Heart left ventricle (tissue), 16 donors: ENCODE data around the gene DDAH2. TPM values are rescaled to one million over a fixed set of nuclear protein-coding genes. Genes with fewer than 3 reads are reported as not detected.

Experiments
- ATAC-seq, 4 donors: fragments of 200-7000 bp; cut with Tn5 transposase; one replicate each; pipeline ENCODE4 v1.9.1; 2020 to 2022; ENCODE audit warnings: moderate library complexity in 4 of 4, mild to moderate bottlenecking in 3 of 4, moderate number of reproducible peaks in 1 of 4
- DNase-seq, 5 donors: peaks; one replicate each; pipeline ENCODE4 v3.0.0-alpha.2; 2020
- H3K27ac ChIP-seq, 12 donors: fragments of 200-600 bp; sonication (generic) in 4 of 12; one replicate each; pipeline versions ENCODE4 v1.5.0 to v1.8.0; 2016 to 2022; ENCODE audit warnings: mild to moderate bottlenecking in 2 of 12
- H3K27me3 ChIP-seq, 9 donors: fragments of 200-600 bp; sonication (generic) in 2 of 9; one replicate each; pipeline versions ENCODE4 v1.5.1 to v1.8.0; 2016 to 2022; ENCODE audit warnings: mild to moderate bottlenecking in 3 of 9
- H3K36me3 ChIP-seq, 9 donors: fragments of 200-600 bp; sonication (generic) in 2 of 9; one replicate each; pipeline versions ENCODE4 v1.5.0 to v1.8.0; 2018 to 2022; ENCODE audit warnings: mild to moderate bottlenecking in 2 of 9
- H3K4me1 ChIP-seq, 12 donors: fragments of 200-600 bp; sonication (generic) in 4 of 12; one replicate each; pipeline versions ENCODE4 v1.5.0 to v1.8.0; 2016 to 2022; ENCODE audit warnings: mild to moderate bottlenecking in 3 of 12
- H3K4me3 ChIP-seq, 12 donors: fragments of 200-600 bp; sonication (generic) in 4 of 12; one replicate each; pipeline versions ENCODE4 v1.5.0 to v1.8.0; 2017 to 2022; ENCODE audit warnings: mild to moderate bottlenecking in 9 of 12, moderate library complexity in 4 of 12
- H3K9me3 ChIP-seq, 12 donors: fragments of 200-600 bp; sonication (generic) in 4 of 12; one replicate each; pipeline versions ENCODE4 v1.5.0 to v1.8.0; 2016 to 2022; ENCODE audit warnings: mild to moderate bottlenecking in 1 of 12
- POLR2A ChIP-seq, 2 donors: fragments of 450-650 bp; IDR thresholded peaks; one replicate each; pipeline ENCODE4 v1.6.1; 2017; ENCODE audit warnings: antibody characterized with exemption in 2 of 2, mild to moderate bottlenecking in 2 of 2, moderate library complexity in 2 of 2
- WGBS, 4 donors: extraction: QIAGEN DNeasy Blood & Tissue Kit in 2 of 4; methylation state at CpG; one replicate each; pipeline versions ENCODE4 v1.1.5 to v1.1.7; 2013 to 2018; 5-methylcytosine and 5-hydroxymethylcytosine counted together
- intact Hi-C, 10 donors: fragments of 100-400 bp; cut with DNase I; formaldehyde crosslinking; loops; one replicate each; pipeline versions ENCODE4 v1.11.1 to v1.14.2; 2022
- polyA plus RNA-seq, 2 donors: library from polyadenylated mRNA; stranded (reverse); fragments of 200-250 nt; gene quantifications; one replicate each; pipeline ENCODE4 v1.2.3, GENCODE V29; 2013
- total RNA-seq, 9 donors: library from RNA; depleted of rRNA in 2 of 9; stranded (reverse); fragments of >200 nt in 2 of 9; fragmentation: NEBNext Ultra II Directional in 3 of 9; extraction: Animal tissue kit (Norgen Biotek cat#: 25700) in 3 of 9; gene quantifications; one replicate each; pipeline versions ENCODE4 v1.1.0 to v1.2.4, GENCODE V29; 2016 to 2023
- TF ChIP-seq, protein P1 (sequence below), 12 donors: fragments of 200-600 bp; sonication (generic) in 4 of 12; IDR thresholded peaks; one replicate each; pipeline versions ENCODE4 v1.5.0 to v1.8.0; 2018 to 2022; ENCODE audit warnings: antibody characterized with exemption in 12 of 12, mild to moderate bottlenecking in 5 of 12
- donor health status: ischemic (EF 13 %, LVEDD 7.1; RV severe dilation, severe dysfunction).
- donor health status: healthy with polysubstance abuse.
- donor health status: DM: no; HTN: yes; CAD: no.
- donor health status: DM: no; HTN: no; CAD: no.
- donor health status: ischemic (EF 25% LVEDD 6.9; RV normal size, moderate dysfunction).
- donor health status: ischemic (EF 25% LVEDD 5.7; RV mildly dilated, moderate dysfunction).
- donor health status: healthy.
- donor health status: DM: yes; HTN: yes; CAD: no.
- donor health status: ischemic (EF 35%, LVEDD 5.7; RV mildly dilated, moderate dysfunction).
- donor health status: nonischemic (EF 11% LVEDD 7.7; RV severe dilation, severe dysfunction).
- donor health status: DM: yes; HTN: yes; CAD: no.
- donor health status: PGD.
- donor health status: ischemic (EF 29% LVEDD 5.4; RV normal size, mild dysfunction).
- donor health status: nonischemic (EF 23%, LVEDD 6.1; RV moderate dilation, normal function).

DDAH2 gene
- total and polyA plus RNA-seq, 11 donors: 42.3 to 80.5 (median 56.8) TPM

DNA sequence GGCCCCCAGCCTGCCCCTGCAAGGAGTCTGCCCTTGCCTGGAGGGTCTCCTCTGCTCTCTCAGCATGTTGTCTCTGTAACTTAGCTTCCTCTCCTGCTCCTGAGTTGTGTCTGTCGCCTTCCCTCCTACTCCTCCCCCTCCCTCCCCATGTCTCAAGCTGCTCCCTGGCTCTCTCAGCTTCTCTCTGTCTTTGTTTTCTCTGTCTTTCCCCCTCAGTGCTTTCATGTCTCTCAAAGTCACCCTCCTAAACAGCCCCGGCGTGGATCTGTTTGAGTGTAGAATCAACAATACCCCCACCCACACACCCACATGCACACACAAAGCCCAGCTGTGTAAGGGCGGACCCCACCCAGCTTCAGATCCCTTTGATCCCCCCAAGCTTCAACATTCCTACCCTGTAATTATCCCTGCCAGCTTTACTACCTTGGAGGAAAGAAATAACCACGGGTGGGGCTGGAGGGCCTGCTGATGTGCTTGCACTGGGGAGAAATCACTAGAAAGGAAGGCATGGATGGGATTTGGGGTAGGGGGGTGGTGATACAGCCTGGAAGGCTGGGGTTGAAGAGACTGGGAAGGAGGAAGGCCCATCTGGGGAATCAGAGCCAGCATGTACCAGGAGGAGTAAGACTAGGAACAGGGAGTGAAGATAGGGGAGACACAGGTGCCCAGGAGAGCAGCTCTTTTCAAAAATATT, 15.0 kb downstream of the DDAH2 start:
- Histone ChIP-seq H3K4me3 (no peak overlapping the region), H3K9me3 (no peaks in the 10 kb centered on the region), H3K36me3 (no peaks in the 10 kb centered on the region), H3K27me3 (no peaks in the 10 kb centered on the region), H3K27ac (no peak overlapping the region), H3K4me1 (peaks cover 0 to 11% (median 0%) of the 10 kb centered on the region in 12 donors)
- no peak for TF ChIP-seq POLR2A (IDR thresholded peaks at IDR 0.05)
- TF ChIP-seq, protein P1, sequence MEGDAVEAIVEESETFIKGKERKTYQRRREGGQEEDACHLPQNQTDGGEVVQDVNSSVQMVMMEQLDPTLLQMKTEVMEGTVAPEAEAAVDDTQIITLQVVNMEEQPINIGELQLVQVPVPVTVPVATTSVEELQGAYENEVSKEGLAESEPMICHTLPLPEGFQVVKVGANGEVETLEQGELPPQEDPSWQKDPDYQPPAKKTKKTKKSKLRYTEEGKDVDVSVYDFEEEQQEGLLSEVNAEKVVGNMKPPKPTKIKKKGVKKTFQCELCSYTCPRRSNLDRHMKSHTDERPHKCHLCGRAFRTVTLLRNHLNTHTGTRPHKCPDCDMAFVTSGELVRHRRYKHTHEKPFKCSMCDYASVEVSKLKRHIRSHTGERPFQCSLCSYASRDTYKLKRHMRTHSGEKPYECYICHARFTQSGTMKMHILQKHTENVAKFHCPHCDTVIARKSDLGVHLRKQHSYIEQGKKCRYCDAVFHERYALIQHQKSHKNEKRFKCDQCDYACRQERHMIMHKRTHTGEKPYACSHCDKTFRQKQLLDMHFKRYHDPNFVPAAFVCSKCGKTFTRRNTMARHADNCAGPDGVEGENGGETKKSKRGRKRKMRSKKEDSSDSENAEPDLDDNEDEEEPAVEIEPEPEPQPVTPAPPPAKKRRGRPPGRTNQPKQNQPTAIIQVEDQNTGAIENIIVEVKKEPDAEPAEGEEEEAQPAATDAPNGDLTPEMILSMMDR (IDR thresholded peaks at IDR 0.05): no peak
- DNase-seq (peak in 1 of 5 donors; percentile 2), ATAC-seq (no peak)
- intact Hi-C loops: no loop called here
- WGBS, 4 donors: 47 to 53% (median 49%) methylated on average over 5 of the region's 5 CpGs

DNA sequence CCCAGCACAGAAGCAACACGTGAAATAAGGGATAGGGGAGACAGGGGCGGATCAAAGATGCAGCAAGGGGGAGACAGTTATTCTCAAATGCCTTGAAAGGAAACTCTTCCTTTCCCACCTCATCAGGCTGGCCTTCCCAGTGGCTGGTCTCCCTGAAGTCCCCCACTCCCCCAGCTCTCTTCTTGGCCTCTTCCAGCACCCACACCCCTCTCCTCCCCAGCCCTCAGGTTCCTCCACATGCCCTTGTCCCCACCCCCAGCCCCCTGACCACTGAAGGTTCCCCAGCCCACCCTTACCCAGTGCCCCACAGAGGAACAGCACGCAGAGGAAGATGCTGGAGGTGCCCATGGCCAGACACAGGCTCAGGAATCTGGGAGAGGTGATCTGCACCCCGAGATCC, 15.6 kb downstream of the DDAH2 start:
- Histone ChIP-seq H3K27me3 (no peaks in the 10 kb centered on the region), H3K9me3 (no peaks in the 10 kb centered on the region), H3K36me3 (no peaks in the 10 kb centered on the region), H3K4me1 (peaks cover 0 to 11% (median 0%) of the 10 kb centered on the region in 12 donors), H3K27ac (no peak overlapping the region), H3K4me3 (no peak overlapping the region)
- peak in 1 of 5 donors; percentile 1 for DNase-seq
- no peak for ATAC-seq
- TF ChIP-seq, protein P1 (IDR thresholded peaks at IDR 0.05): no peak
- TF ChIP-seq POLR2A (IDR thresholded peaks at IDR 0.05): no peak
- intact Hi-C loops: no loop called here
- 63 to 72% (median 67%) methylated on average over 3 to 4 of the region's 4 CpGs for WGBS, 4 donors

DNA sequence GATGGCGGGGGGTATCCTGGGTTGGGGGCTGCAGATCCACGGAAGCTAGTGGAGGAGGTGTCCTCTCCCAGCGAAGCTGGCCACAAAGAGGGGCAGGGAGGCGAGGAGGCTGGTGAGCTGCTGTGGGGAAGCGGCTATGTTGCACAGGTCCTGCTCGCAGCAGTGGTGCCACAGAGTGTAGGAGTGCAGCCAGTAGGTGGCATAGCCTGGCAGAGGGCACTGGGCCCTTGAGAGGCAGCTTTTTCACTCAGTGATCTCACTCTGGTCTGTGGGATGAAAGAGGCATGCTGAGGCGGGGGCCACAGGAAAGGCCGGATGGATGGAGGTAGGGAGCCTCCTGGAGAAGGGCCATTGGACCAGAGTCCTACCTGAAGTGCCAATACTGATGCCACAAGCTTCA, 16.8 kb downstream of the DDAH2 start:
- TF ChIP-seq POLR2A (IDR thresholded peaks at IDR 0.05): no peak
- TF ChIP-seq, protein P1 (IDR thresholded peaks at IDR 0.05): peak in 8 of 12 donors; percentile 13 to 38 (median 16)
- DNase-seq (peak in 1 of 5 donors; percentile 52), ATAC-seq (peak; percentile 61 to 78 (median 76))
- WGBS, 4 donors: 75 to 85% (median 81%) methylated on average over 8 of the region's 8 CpGs
- Histone ChIP-seq H3K4me3 (no peak overlapping the region), H3K27ac (no peak overlapping the region), H3K27me3 (no peaks in the 10 kb centered on the region), H3K9me3 (no peaks in the 10 kb centered on the region), H3K4me1 (peaks cover 0 to 11% (median 0%) of the 10 kb centered on the region in 12 donors), H3K36me3 (no peaks in the 10 kb centered on the region)
- intact Hi-C loops: no loop called here

DNA sequence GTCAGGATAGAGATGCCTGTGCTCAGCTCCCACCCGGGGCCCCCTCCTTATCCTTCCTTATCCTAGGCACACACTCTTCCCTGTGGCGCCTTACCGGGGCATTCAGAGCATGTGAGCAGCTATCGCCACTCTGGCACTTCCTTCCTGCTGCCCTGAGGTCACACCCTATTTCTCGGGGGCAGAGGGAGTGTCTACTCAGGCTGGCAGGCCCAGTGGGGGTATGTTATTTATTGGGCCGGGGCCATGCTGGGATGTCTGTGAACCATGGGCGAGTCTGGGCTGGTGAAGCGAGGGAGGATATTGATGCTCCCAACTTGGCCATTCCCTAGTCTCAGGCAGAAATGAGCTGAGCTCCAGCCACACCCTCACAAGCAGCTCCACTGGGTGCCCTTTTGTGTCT, 17.9 kb downstream of the DDAH2 start:
- peak in 2 of 4 donors; percentile 36 to 51 for ATAC-seq
- WGBS, 4 donors: 48 to 56% (median 54%) methylated on average over 8 of the region's 8 CpGs
- no peak for TF ChIP-seq POLR2A (IDR thresholded peaks at IDR 0.05)
- TF ChIP-seq, protein P1 (IDR thresholded peaks at IDR 0.05): no peak
- Histone ChIP-seq H3K4me1 (peaks cover 0 to 11% (median 0%) of the 10 kb centered on the region in 12 donors), H3K36me3 (no peaks in the 10 kb centered on the region), H3K27me3 (no peaks in the 10 kb centered on the region), H3K9me3 (no peaks in the 10 kb centered on the region), H3K27ac (no peak overlapping the region), H3K4me3 (no peak overlapping the region)
- DNase-seq: no peak
- intact Hi-C loops: no loop called here
